WTC11 (cell line): Measurements from ENCODE around the gene POLR1H. TPM values are rescaled to one million over a fixed set of nuclear protein-coding genes. Genes with fewer than 3 reads are reported as not detected.

Experiments
- ATAC-seq: fragments of 200-7000 bp; cut with Tn5 transposase; 2 replicates; pipeline ENCODE4 v1.10.0; 2021; ENCODE audit warnings: mild to moderate bottlenecking, moderate library complexity
- CTCF ChIA-PET: fragments of 300-600 bp; sonication (Branson Sonifier 250); formaldehyde crosslinking; loops from one replicate; lab custom pipeline; 2021; ENCODE audit warnings: antibody characterized with exemption; lab: Charles Lee
- POLR2A ChIA-PET: fragments of 350-600 bp; sonication (Branson Sonifier 250); formaldehyde crosslinking; loops from one replicate; lab custom pipeline; 2021; ENCODE audit warnings: antibody characterized with exemption; lab: Charles Lee
- DNase-seq: peaks from one replicate; pipeline ENCODE4 v3.0.0; 2021; ENCODE audit warnings: low spot score
- H3K27ac Mint-ChIP-seq: 2 replicates; pipeline ENCODE4 v1.8.0; 2021; ENCODE audit warnings: mixed read lengths
- H3K27me3 Mint-ChIP-seq: 2 replicates; pipeline ENCODE4 v1.8.0; 2021; ENCODE audit warnings: low read depth, mild to moderate bottlenecking, moderate library complexity, mixed read lengths
- H3K36me3 Mint-ChIP-seq: 2 replicates; pipeline ENCODE4 v1.8.0; 2021; ENCODE audit warnings: mixed read lengths
- H3K4me1 Mint-ChIP-seq: 2 replicates; pipeline ENCODE4 v1.8.0; 2022; ENCODE audit warnings: mixed read lengths
- H3K4me3 Mint-ChIP-seq: 2 replicates; pipeline ENCODE4 v1.8.0; 2021; ENCODE audit warnings: mild to moderate bottlenecking, moderate library complexity, mixed read lengths
- H3K9me3 Mint-ChIP-seq: 2 replicates; pipeline ENCODE4 v1.8.0; 2021; ENCODE audit warnings: mixed read lengths
- CBFB ChIP-seq: sonication (generic); formaldehyde crosslinking; IDR thresholded peaks from 2 replicates; pipeline ENCODE4 v1.8.1; 2022; ENCODE audit warnings: mild to moderate bottlenecking, low read depth, missing genetic modification reagents
- NR1H2 ChIP-seq: sonication (generic); formaldehyde crosslinking; IDR thresholded peaks from 2 replicates; pipeline ENCODE4 v1.9.0; 2021; ENCODE audit warnings: mild to moderate bottlenecking, moderate library complexity, missing genetic modification reagents
- SMAD3 ChIP-seq: sonication (generic); formaldehyde crosslinking; IDR thresholded peaks from 2 replicates; pipeline ENCODE4 v1.8.0; 2022; ENCODE audit warnings: missing genetic modification reagents, mild to moderate bottlenecking, borderline replicate concordance
- TP53 ChIP-seq: sonication (generic); formaldehyde crosslinking; IDR thresholded peaks from 2 replicates; pipeline ENCODE4 v1.8.1; 2023; ENCODE audit warnings: mild to moderate bottlenecking, missing genetic modification reagents
- ZNF423 ChIP-seq: fragments of 250-450 bp; sonication (Bioruptor Pico); IDR thresholded peaks from 2 replicates; pipeline ENCODE4 v2.1.2; 2022; ENCODE audit warnings: mild to moderate bottlenecking, moderate library complexity
- total RNA-seq: library from RNA; stranded (reverse); gene quantifications from 3 replicates; pipeline ENCODE4 v1.2.3, GENCODE V29; 2021
- TF ChIP-seq, protein P1 (sequence below): sonication (generic); formaldehyde crosslinking; IDR thresholded peaks from 2 replicates; pipeline ENCODE4 v1.8.1; 2023; ENCODE audit warnings: mild to moderate bottlenecking, missing genetic modification reagents, moderate library complexity
- TF ChIP-seq, protein P2 (sequence below): sonication (generic); formaldehyde crosslinking; IDR thresholded peaks from 2 replicates; pipeline ENCODE4 v1.8.1; 2023; ENCODE audit warnings: mild to moderate bottlenecking, missing genetic modification reagents, borderline replicate concordance
- TF ChIP-seq, protein P3 (sequence below): sonication (generic); formaldehyde crosslinking; IDR thresholded peaks from 2 replicates; pipeline ENCODE4 v1.8.0; 2023; ENCODE audit warnings: mild to moderate bottlenecking, missing genetic modification reagents
- TF ChIP-seq, protein P4 (sequence below): sonication (generic); formaldehyde crosslinking; IDR thresholded peaks from 2 replicates; pipeline ENCODE4 v1.8.0; 2022; ENCODE audit warnings: mild to moderate bottlenecking, missing genetic modification reagents
- TF ChIP-seq, protein P5 (sequence below): fragments of 250-450 bp; sonication (Bioruptor Pico); IDR thresholded peaks from 2 replicates; pipeline ENCODE4 v2.1.2; 2022; ENCODE audit warnings: mild to moderate bottlenecking, moderate library complexity
- TF ChIP-seq, protein P6 (sequence below): sonication (generic); formaldehyde crosslinking; IDR thresholded peaks from 2 replicates; pipeline ENCODE4 v1.8.1; 2023; ENCODE audit warnings: mild to moderate bottlenecking, missing genetic modification reagents, moderate library complexity
- TF ChIP-seq, protein P7 (sequence below): sonication (generic); formaldehyde crosslinking; IDR thresholded peaks from 2 replicates; pipeline ENCODE4 v1.8.1; 2022; ENCODE audit warnings: low read depth, mild to moderate bottlenecking, moderate library complexity, missing genetic modification reagents, borderline replicate concordance
- TF ChIP-seq, protein P8 (sequence below): sonication (generic); formaldehyde crosslinking; IDR thresholded peaks from 2 replicates; pipeline ENCODE4 v1.8.1; 2022; ENCODE audit warnings: mild to moderate bottlenecking, missing genetic modification reagents, moderate library complexity, borderline replicate concordance
- TF ChIP-seq, protein P9 (sequence below): sonication (generic); formaldehyde crosslinking; IDR thresholded peaks from 2 replicates; pipeline ENCODE4 v1.8.1; 2023; ENCODE audit warnings: mild to moderate bottlenecking, missing genetic modification reagents
- TF ChIP-seq, protein P10 (sequence below): fragments of 250-450 bp; sonication (Bioruptor Pico); IDR thresholded peaks from 2 replicates; pipeline ENCODE4 v1.9.0; 2021; ENCODE audit warnings: mild to moderate bottlenecking, borderline replicate concordance

POLR1H gene
- total RNA-seq, 1 experiment from 2014 or later: 38.8 TPM

DNA sequence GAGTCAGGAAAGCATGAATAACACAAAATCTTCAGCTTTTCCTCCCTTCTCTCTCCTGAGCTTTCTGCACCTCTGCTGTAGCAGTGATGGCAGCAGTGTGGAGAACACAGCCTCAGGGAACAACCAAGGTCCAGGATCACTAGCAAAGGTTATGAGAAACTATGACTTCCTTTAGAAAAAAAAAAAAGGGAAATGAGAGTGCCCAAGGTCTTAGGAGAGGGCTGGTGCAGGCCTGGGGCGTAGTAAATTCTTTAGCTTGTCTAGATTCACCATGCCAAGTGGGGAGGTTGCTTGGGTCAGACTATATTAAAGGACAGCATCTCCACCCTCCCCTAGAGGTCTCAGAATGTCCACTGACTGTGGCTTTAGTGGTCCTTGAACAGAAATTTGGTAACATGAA, 40.4 kb upstream of the POLR1H start:
- no peak overlapping the region for H3K27ac Mint-ChIP-seq
- no peak for DNase-seq
- TF ChIP-seq, protein P1, sequence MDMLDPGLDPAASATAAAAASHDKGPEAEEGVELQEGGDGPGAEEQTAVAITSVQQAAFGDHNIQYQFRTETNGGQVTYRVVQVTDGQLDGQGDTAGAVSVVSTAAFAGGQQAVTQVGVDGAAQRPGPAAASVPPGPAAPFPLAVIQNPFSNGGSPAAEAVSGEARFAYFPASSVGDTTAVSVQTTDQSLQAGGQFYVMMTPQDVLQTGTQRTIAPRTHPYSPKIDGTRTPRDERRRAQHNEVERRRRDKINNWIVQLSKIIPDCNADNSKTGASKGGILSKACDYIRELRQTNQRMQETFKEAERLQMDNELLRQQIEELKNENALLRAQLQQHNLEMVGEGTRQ: no peak
- TF ChIP-seq, protein P2, sequence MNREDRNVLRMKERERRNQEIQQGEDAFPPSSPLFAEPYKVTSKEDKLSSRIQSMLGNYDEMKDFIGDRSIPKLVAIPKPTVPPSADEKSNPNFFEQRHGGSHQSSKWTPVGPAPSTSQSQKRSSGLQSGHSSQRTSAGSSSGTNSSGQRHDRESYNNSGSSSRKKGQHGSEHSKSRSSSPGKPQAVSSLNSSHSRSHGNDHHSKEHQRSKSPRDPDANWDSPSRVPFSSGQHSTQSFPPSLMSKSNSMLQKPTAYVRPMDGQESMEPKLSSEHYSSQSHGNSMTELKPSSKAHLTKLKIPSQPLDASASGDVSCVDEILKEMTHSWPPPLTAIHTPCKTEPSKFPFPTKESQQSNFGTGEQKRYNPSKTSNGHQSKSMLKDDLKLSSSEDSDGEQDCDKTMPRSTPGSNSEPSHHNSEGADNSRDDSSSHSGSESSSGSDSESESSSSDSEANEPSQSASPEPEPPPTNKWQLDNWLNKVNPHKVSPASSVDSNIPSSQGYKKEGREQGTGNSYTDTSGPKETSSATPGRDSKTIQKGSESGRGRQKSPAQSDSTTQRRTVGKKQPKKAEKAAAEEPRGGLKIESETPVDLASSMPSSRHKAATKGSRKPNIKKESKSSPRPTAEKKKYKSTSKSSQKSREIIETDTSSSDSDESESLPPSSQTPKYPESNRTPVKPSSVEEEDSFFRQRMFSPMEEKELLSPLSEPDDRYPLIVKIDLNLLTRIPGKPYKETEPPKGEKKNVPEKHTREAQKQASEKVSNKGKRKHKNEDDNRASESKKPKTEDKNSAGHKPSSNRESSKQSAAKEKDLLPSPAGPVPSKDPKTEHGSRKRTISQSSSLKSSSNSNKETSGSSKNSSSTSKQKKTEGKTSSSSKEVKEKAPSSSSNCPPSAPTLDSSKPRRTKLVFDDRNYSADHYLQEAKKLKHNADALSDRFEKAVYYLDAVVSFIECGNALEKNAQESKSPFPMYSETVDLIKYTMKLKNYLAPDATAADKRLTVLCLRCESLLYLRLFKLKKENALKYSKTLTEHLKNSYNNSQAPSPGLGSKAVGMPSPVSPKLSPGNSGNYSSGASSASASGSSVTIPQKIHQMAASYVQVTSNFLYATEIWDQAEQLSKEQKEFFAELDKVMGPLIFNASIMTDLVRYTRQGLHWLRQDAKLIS: no peak
- no peak for TF ChIP-seq ZNF423 (CRISPR knock-in tag)
- TF ChIP-seq, protein P3, sequence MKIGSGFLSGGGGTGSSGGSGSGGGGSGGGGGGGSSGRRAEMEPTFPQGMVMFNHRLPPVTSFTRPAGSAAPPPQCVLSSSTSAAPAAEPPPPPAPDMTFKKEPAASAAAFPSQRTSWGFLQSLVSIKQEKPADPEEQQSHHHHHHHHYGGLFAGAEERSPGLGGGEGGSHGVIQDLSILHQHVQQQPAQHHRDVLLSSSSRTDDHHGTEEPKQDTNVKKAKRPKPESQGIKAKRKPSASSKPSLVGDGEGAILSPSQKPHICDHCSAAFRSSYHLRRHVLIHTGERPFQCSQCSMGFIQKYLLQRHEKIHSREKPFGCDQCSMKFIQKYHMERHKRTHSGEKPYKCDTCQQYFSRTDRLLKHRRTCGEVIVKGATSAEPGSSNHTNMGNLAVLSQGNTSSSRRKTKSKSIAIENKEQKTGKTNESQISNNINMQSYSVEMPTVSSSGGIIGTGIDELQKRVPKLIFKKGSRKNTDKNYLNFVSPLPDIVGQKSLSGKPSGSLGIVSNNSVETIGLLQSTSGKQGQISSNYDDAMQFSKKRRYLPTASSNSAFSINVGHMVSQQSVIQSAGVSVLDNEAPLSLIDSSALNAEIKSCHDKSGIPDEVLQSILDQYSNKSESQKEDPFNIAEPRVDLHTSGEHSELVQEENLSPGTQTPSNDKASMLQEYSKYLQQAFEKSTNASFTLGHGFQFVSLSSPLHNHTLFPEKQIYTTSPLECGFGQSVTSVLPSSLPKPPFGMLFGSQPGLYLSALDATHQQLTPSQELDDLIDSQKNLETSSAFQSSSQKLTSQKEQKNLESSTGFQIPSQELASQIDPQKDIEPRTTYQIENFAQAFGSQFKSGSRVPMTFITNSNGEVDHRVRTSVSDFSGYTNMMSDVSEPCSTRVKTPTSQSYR (CRISPR knock-in tag): no peak
- TF ChIP-seq, protein P4, sequence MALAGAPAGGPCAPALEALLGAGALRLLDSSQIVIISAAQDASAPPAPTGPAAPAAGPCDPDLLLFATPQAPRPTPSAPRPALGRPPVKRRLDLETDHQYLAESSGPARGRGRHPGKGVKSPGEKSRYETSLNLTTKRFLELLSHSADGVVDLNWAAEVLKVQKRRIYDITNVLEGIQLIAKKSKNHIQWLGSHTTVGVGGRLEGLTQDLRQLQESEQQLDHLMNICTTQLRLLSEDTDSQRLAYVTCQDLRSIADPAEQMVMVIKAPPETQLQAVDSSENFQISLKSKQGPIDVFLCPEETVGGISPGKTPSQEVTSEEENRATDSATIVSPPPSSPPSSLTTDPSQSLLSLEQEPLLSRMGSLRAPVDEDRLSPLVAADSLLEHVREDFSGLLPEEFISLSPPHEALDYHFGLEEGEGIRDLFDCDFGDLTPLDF (CRISPR knock-in tag): no peak
- TF ChIP-seq, protein P5, sequence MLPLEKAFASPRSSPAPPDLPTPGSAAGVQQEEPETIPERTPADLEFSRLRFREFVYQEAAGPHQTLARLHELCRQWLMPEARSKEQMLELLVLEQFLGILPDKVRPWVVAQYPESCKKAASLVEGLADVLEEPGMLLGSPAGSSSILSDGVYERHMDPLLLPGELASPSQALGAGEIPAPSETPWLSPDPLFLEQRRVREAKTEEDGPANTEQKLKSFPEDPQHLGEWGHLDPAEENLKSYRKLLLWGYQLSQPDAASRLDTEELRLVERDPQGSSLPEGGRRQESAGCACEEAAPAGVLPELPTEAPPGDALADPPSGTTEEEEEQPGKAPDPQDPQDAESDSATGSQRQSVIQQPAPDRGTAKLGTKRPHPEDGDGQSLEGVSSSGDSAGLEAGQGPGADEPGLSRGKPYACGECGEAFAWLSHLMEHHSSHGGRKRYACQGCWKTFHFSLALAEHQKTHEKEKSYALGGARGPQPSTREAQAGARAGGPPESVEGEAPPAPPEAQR: no peak
- TF ChIP-seq SMAD3: no peak
- TF ChIP-seq, protein P6, sequence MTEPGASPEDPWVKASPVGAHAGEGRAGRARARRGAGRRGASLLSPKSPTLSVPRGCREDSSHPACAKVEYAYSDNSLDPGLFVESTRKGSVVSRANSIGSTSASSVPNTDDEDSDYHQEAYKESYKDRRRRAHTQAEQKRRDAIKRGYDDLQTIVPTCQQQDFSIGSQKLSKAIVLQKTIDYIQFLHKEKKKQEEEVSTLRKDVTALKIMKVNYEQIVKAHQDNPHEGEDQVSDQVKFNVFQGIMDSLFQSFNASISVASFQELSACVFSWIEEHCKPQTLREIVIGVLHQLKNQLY: no peak
- no peak for TF ChIP-seq CBFB
- TF ChIP-seq, protein P7, sequence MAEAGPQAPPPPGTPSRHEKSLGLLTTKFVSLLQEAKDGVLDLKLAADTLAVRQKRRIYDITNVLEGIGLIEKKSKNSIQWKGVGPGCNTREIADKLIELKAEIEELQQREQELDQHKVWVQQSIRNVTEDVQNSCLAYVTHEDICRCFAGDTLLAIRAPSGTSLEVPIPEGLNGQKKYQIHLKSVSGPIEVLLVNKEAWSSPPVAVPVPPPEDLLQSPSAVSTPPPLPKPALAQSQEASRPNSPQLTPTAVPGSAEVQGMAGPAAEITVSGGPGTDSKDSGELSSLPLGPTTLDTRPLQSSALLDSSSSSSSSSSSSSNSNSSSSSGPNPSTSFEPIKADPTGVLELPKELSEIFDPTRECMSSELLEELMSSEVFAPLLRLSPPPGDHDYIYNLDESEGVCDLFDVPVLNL (CRISPR knock-in tag): no peak
- TF ChIP-seq NR1H2 (CRISPR knock-in tag): no peak
- no peaks in the 10 kb centered on the region for H3K4me1 Mint-ChIP-seq
- H3K36me3 Mint-ChIP-seq: no peaks in the 10 kb centered on the region
- no peak for ATAC-seq
- H3K4me3 Mint-ChIP-seq: no peak overlapping the region
- no peaks in the 10 kb centered on the region for H3K9me3 Mint-ChIP-seq
- H3K27me3 Mint-ChIP-seq: no peaks in the 10 kb centered on the region
- CTCF ChIA-PET: no interaction called here
- POLR2A ChIA-PET: no interaction called here

DNA sequence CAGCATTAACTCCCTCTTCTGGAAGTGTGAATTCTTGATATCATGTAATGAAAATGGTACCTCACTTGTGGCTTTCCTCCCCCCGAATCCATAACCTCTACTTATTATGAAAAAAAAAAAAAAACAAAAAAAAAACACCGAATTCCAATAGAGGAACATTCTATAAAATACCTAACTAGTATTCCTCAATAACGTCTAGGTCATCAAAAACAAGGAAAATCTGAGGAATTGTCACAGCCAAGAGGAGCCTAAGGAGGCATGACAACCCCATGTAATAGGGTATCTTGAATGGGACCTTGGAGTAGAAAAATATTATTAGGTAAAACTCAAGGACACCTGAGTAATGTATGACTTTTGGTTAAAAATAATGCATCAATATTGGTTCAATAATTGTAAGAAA, 38.9 kb upstream of the POLR1H start:
- no peaks in the 10 kb centered on the region for H3K27me3 Mint-ChIP-seq
- no peaks in the 10 kb centered on the region; the same call in 1 of the 2 replicates for H3K4me1 Mint-ChIP-seq
- no peaks in the 10 kb centered on the region for H3K9me3 Mint-ChIP-seq
- CTCF ChIA-PET: no interaction called here
- no peak overlapping the region for H3K4me3 Mint-ChIP-seq
- DNase-seq: no peak
- H3K27ac Mint-ChIP-seq: no peak overlapping the region
- no peak for ATAC-seq
- POLR2A ChIA-PET: no interaction called here
- no peaks in the 10 kb centered on the region for H3K36me3 Mint-ChIP-seq
- TF ChIP-seq, protein P8, sequence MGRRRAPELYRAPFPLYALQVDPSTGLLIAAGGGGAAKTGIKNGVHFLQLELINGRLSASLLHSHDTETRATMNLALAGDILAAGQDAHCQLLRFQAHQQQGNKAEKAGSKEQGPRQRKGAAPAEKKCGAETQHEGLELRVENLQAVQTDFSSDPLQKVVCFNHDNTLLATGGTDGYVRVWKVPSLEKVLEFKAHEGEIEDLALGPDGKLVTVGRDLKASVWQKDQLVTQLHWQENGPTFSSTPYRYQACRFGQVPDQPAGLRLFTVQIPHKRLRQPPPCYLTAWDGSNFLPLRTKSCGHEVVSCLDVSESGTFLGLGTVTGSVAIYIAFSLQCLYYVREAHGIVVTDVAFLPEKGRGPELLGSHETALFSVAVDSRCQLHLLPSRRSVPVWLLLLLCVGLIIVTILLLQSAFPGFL (CRISPR knock-in tag): no peak
- TF ChIP-seq, protein P9, sequence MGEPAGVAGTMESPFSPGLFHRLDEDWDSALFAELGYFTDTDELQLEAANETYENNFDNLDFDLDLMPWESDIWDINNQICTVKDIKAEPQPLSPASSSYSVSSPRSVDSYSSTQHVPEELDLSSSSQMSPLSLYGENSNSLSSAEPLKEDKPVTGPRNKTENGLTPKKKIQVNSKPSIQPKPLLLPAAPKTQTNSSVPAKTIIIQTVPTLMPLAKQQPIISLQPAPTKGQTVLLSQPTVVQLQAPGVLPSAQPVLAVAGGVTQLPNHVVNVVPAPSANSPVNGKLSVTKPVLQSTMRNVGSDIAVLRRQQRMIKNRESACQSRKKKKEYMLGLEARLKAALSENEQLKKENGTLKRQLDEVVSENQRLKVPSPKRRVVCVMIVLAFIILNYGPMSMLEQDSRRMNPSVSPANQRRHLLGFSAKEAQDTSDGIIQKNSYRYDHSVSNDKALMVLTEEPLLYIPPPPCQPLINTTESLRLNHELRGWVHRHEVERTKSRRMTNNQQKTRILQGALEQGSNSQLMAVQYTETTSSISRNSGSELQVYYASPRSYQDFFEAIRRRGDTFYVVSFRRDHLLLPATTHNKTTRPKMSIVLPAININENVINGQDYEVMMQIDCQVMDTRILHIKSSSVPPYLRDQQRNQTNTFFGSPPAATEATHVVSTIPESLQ: no peak
- no peak for TF ChIP-seq TP53
- TF ChIP-seq, protein P10, sequence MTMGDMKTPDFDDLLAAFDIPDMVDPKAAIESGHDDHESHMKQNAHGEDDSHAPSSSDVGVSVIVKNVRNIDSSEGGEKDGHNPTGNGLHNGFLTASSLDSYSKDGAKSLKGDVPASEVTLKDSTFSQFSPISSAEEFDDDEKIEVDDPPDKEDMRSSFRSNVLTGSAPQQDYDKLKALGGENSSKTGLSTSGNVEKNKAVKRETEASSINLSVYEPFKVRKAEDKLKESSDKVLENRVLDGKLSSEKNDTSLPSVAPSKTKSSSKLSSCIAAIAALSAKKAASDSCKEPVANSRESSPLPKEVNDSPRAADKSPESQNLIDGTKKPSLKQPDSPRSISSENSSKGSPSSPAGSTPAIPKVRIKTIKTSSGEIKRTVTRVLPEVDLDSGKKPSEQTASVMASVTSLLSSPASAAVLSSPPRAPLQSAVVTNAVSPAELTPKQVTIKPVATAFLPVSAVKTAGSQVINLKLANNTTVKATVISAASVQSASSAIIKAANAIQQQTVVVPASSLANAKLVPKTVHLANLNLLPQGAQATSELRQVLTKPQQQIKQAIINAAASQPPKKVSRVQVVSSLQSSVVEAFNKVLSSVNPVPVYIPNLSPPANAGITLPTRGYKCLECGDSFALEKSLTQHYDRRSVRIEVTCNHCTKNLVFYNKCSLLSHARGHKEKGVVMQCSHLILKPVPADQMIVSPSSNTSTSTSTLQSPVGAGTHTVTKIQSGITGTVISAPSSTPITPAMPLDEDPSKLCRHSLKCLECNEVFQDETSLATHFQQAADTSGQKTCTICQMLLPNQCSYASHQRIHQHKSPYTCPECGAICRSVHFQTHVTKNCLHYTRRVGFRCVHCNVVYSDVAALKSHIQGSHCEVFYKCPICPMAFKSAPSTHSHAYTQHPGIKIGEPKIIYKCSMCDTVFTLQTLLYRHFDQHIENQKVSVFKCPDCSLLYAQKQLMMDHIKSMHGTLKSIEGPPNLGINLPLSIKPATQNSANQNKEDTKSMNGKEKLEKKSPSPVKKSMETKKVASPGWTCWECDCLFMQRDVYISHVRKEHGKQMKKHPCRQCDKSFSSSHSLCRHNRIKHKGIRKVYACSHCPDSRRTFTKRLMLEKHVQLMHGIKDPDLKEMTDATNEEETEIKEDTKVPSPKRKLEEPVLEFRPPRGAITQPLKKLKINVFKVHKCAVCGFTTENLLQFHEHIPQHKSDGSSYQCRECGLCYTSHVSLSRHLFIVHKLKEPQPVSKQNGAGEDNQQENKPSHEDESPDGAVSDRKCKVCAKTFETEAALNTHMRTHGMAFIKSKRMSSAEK (CRISPR knock-in tag): no peak
